LoVo (cell line): ENCODE data around the gene ZNF280C.
"Not testable (repeated sequence)": the region's sequence is repeated elsewhere in the genome, so short reads cannot be mapped to it uniquely, and the experiment has no call there.

ENCODE experiments used
- DNase-seq: peaks from one replicate; pipeline ENCODE4 v3.0.0-alpha.2; 2016; ENCODE audit warnings: low spot score

Gene ZNF280C, protein sequence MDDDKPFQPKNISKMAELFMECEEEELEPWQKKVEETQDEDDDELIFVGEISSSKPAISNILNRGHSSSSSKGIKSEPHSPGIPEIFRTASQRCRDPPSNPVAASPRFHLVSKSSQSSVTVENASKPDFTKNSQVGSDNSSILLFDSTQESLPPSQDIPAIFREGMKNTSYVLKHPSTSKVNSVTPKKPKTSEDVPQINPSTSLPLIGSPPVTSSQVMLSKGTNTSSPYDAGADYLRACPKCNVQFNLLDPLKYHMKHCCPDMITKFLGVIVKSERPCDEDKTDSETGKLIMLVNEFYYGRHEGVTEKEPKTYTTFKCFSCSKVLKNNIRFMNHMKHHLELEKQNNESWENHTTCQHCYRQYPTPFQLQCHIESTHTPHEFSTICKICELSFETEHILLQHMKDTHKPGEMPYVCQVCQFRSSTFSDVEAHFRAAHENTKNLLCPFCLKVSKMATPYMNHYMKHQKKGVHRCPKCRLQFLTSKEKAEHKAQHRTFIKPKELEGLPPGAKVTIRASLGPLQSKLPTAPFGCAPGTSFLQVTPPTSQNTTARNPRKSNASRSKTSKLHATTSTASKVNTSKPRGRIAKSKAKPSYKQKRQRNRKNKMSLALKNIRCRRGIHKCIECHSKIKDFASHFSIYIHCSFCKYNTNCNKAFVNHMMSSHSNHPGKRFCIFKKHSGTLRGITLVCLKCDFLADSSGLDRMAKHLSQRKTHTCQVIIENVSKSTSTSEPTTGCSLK

DNA sequence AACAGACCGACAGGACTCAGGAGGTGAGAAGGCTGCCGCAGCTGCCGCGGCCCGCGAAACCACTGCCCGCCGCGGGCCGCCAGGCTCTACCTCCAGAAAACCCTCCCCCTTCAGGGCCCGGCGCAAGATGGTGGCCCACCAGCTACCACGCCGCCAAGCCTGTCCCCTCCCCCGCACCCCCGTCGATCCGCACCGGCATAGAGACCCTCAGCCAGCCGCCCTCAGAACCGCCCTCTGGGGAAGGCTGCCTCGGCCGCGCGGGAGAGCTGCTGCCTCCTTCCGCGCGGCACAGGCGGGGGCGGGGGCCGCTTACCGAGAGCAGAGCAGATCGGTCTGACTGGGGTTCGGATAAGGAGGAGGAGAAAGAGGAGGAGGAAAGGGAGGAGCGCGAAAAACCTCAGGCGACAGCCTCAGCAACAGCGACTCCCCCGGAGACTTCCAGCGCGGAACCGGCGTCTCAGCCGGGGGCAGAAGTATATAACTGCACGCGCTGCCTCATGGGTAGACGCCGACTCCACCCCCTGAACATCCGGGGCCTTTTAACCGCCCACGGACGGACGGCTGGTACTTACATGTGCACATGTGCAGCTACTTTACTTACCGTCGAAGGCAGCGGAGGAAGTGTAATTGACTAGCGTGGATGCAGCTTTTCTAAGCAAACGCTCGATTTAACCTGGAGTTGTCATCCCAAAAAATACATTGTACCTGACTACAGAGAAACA lies at the start of gene ZNF280C:
Gene ZNF280C (minus strand): TSS at position 451 of the 722 bp plus-strand sequence. CDS start 8,450 bp downstream, outside the sequence.
- DNase-seq = peak; percentile 82

DNA sequence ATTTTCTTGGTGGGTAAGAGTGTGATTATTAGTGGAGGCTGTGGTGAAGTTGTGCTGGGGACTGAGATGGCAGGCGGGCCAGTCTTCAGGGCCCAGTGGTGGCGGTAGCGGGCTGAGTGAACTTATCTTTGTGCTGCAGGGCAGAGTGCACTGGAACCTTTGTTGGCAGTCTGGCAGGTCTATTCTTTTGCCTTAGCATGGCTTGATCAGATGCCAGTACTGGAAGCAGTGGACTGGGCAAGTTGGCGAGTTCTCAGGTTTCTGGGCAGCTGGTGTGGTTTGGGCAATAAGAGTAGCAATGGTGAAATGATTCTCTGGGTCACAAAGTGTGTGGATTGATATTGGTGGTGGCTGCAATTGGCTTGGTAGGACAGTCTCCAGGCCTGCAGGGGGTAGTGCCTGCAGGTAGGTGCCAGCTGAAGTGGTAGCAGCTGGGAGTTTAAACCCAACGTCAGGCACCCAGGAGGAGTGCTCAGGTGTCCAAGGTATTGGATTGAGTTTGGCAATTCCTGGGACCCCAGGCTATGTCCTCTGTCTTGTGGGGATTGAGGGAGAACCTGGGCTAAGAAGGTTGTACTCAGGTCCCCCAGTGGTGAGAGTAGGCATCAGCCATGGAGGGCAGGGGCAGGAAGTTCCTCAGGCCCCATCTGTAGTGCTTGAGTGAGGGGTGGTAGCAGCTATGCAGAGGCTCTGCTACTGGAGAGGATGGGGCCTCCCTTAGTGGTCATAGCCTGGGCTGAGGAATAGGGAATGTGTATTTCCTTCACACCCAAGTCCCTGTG lies 36.1 kb upstream of the ZNF280C start:
- no peak for DNase-seq

DNA sequence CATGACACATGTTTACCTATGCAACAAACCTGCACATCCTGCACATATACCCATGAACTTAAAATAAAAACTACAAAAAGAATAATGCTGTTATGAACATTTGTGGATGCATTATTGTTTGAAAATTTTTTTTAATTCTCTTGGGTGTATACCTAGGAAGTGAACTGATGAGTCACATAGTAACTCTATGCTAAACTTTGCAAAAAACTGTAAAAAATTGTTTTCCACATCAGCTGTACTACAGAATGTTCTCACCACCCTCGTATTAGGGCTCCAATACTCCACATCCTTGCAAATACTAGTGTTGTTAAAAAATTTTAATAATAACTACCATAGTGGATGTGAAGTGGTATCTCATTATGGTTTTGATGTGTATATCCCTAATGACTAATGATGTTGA lies 33.3 kb upstream of the ZNF280C start:
- no peak for DNase-seq

DNA sequence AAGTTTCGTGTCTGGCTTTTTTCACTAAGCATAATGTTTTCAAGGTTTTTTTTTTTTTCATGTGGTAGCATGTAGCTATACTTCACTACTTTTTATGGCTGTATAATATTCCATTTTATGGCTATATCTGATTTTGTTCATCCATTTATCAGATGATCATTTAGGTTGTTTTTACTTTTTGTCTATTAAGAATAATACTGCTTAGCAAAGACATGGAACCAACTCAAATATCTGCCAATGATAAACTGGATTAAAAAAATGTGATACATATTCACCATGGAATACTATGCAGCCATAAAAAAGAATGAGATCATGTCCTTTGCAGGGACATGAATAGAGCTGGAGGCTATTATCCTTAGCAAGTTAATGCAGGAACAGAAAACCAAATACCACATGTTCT lies 32.7 kb upstream of the ZNF280C start:
- DNase-seq = no peak

DNA sequence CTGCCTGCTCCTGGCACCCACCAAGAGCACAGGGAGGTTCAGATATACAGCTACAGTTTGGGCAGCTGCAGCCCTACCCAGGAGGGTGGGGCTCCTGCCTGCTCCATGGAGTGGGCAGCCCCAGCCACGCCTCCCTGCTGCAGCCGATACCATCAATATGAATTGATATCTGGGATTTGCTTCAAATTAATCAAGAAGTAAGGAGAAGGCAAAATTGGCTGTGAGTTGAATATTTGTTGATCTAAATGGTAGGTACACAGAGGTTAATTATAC lies 31.2 kb upstream of the ZNF280C start:
- DNase-seq = no peak

DNA sequence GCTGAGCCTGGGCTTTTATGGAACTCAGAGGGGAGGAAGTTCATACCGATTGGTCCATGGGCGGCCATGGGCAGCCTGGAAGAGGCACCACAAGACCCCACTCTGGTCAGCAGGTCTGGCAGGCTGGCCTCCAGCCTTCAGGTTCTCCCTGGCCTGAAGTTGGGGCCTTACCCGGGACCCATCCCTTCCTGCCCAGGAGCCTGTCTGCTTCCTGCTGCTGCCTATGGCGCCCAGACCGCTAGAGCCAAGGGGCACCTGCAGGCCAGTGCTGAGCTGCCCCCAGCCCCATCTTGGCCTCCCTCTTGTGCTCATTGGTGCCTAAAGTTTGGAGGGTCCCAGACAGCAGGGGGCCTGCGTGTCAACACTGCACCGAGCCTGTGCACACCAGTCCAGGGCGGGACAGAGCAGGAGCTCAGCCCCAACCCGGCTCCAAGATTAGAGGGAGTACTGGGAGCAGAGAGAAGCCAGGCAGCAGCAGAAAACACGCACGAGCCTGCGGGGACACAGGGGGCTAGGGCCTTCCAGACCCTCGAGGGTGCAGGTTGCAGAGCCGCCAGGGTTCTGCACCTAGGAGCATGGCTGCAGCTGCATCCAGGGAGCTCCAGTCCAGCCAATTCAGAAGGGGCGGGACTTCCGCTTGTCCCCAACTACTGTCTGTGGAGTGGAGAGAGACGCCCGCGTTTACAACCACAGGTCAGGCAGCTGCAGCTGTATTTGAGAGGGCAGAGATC lies 30.7 kb upstream of the ZNF280C start:
- DNase-seq = no peak

DNA sequence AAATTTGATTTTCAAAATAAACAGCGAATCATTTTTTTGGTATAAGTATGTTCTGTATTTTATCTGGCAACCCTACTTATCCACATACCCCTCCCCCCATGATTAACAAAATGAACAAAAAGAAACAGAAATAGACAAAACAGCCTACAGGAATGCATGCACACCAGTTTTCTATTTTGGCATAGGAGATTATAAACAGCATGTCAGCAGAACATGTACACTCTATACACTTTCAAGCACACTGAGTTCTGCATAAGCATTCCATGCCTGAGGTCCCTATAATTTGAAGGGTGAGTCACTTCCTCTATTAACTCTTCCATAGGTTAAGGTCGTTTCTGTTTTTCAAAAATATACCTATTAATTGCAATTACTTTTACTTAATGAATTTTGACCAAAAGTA lies 28.0 kb upstream of the ZNF280C start:
- DNase-seq = no peak

DNA sequence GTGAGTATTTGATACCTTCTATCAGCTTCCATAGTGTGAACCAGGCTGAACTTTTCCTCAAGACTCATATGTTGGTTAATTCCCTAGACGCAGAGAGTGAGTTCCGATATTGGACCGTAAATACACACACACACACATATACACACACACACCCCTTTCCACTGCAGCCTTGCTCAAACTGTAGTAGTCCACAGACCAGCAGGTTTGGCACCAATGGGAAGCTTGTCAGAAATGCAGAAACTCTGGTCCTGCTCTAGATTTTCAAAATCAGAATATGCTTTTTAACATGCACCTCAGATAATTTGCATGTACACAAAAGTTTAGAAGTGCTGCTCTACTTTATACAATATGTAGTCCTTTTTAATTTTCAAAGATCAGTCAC lies 27.6 kb upstream of the ZNF280C start:
- no peak for DNase-seq

DNA sequence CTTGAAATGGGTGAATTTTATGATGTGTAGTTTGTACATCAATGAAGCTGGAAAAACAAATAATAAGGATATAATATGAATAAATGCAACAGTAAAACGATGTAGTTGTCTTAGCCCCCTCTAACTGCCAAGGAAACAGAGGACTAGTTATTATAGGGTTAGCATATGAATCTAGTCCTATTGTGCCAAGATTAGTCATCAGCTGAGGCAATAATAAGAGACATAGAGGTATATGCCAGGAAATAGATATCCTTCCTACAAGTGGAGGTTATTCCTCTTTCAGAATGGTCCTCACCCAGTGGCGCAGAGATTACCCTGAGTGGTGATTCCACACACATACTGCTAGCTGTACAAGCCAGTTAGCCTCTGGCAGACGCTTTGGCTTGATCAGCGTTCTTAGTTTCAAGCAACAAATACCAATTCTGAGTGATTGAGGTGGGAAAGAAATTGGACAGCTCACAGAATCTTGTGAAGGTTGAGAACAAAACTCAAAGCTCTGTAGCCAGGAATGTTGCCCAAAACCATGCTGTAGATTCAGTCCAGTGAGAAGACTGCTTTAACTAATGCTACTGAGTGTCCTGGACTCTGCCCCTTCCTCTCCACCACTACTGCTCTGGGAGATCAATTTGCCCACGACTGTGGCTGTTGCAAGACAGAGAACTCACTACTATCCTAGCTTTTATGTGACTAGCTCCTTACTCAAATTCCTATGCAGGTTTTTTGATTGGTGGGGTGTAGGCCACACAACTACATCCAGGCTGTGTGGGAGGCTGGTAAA lies 27.0 kb upstream of the ZNF280C start:
- DNase-seq = no peak

DNA sequence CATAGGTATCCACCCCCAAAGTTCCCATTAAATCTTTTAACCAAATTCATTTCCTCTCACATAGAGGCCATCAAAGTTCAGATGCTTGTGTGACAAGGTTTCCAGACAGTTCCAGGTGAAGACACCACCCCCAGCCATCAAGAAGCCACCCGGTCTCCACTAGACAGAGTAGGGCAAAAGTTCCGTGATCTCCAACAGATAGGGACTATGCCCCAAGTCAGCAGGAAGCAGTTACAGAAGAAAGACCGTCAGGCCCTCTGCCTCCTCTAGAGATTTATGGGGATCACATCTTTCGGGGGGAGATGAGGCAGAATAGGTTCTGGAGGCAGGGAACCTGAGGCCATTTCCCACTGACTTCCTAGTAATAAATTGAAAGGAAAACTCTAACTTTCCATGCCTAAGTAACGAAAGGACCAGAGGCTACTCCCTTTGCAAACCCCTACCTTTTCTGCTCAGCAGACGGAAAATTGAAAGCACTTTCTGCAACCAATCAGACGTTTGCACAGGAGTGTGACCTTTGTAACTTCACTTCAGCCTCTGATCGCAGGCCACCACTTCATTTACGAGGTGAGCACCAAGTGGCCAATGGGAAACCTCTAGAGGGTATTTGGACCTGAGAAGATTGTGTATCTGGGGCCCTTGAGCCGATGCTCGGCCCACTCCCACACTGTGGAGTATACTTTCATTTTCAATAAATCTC lies 18.5 kb upstream of the ZNF280C start:
- no peak for DNase-seq

DNA sequence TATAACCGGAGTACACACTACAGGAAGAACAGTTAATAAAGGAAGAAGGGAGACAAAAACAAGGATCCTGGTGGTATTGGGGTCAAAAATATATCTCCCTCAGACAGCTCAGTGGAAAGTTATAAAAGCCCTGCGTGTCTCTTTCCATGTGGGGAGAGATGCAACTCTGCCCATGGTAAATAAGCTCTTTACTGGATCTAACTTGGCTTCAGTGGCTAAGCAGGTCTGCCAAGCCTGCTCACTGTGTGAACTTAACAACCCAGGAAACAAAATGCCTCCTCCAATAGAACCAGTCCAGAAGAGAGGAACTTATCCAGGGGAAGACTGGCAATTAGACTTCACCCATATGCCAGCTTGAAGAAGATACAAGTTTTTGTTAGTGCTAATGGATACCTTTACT lies 17.0 kb upstream of the ZNF280C start:
- DNase-seq = no peak

DNA sequence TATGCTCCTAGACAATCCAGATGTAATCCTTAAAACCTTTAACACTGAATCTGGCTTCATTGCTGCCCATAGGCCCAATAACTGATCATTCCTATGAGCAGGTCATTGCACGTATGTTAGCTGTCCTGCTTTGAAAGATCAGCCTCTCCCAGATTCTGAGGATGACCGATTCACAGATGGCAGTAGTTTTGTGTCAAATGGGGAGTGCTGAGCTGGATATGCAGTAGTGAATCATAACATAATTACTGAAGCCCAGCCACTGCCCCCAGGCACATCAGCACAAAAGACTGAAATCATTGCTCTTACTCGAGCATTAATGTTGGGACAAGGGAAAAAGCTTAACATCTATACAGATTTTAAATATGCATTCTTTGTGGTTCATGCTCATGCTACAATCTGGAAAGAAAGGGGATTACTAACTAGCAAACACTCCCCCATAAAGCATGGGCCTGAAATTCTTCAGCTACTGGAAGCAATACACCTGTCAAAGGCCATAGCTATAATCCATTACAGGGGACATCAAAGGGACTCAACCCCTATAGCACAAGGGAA lies 16.4 kb upstream of the ZNF280C start:
- DNase-seq = no peak

DNA sequence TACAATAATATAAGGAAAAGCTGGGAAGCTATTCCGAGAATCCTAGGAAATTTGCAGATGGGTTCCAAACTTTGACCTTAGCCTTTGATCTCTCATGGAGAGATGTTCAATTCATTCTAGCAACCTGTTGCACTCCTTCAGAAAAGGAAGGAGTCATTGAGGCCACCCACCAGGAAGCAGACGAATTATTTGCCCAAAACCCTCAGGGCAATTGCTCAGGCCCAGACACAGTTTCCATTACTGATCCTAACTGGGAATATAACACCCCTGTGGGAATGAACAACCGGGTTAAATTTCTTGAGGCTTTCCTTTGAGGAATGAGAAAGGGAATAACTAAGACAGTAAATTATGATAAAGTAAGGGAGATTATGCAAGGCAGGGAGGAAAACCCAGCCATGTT lies 13.5 kb upstream of the ZNF280C start:
- DNase-seq = no peak

DNA sequence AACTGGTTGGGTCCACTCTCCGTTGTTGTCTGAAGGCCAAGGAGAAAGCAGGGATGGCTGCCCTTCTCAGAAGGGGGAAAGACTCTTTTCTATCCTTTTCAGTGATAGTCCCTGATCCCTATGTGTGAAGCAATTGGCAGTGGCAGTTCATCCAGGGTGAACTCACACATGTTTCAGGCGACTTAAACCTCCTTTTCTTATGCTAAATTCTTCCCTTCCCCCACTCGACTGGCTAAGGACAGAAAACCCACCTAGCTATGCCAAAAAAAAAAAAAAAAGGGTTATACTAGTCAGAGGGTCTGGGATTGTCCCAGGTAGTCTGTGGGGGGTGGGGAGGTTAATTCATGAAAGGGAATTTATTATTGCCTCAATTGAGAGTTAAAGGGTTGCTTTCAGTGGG lies 12.2 kb upstream of the ZNF280C start:
- no peak for DNase-seq

DNA sequence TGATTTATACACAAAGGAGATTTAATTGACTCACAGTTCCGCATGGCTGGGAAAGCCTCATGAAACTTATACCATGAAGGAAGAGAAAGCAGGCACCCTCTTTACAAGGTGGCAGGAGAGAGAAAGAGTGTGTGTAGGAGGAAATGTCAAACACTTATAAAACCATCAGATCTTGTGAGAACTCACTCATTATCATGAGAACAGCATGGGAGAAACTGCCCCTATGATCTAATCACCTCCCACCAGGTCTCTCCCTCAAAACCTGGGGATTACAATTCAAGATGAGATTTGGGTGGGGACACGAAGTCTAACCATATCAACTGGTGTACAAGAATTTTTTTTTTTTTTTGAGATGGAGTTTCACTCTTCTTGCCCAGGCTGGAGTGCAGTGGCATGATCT lies 3.6 kb upstream of the ZNF280C start:
- not testable (repeated sequence) for DNase-seq

DNA sequence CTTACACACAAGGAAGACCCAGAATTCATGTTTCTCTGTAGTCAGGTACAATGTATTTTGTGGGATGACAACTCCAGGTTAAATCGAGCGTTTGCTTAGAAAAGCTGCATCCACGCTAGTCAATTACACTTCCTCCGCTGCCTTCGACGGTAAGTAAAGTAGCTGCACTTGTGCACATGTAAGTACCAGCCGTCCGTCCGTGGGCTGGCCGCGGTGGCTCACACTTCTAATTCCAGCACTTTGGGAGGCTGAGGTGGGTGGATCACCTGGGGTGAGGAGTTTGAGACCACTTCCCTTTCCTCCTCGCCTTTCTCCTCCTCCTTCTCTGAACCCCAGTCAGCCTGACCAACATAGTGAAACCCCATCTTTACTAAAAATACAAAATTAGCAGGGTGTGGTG lies 692 bp upstream of the ZNF280C start:
- DNase-seq = not testable (repeated sequence)

DNA sequence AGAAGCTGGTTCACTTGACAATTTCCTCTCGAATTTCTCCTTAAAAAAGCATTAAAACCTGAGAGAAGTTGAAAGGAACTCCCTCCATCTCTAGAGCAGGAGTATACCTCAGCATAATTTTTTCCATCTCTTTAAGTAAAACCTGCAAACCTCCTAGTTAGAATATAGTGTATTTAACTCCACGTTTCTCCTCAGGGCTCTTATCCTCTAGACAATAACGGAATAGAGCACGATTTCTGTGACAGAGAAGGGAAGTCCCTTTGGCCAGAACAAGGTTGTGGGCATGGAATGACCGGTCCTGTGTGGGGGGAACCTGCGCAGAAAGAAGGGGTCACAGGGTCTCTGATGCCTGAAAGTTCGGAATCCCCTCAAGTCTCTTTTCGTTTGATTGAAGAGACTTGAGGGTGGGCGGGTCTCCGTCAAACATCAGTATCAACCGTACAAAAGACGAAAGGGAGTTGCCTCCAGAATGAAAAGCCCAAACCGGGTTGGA lies 697 bp downstream of the ZNF280C start:
- no peak for DNase-seq

DNA sequence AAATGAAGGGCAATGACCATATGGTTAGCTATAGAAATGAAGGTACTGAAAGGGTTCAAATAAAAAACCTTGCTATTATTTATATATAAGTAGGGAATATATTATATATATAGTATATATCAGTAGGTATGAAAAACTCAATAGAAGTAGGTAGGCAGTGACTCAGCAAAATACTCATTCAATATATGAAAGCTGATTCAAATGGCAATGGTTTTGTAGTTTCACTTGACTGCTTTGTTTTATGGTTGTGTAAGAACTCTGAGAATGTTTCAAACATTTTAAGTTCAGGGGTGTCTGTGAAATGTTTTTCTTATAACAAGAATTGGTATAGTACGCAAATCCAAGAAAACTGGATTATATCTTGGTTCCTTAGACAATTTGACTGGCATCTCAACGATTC lies 4.1 kb downstream of the ZNF280C start:
- no peak for DNase-seq

DNA sequence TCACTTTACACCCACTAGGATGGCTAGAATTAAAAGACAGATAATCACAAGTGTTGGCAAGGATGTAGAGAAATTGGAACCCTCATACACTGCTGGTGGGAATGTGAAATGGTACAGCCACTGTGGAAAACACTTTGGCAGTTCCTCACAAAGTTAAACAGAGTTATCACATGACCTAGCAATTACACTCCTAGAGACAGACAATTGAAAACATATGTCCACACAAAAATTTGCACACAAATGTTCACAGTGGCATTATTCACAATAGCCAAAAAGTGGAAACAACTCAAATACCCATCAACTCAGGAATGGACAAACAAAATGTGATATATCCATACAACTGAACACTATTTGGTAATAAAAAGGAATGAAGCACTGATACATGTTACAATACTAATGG lies 5.7 kb downstream of the ZNF280C start:
- no peak for DNase-seq

DNA sequence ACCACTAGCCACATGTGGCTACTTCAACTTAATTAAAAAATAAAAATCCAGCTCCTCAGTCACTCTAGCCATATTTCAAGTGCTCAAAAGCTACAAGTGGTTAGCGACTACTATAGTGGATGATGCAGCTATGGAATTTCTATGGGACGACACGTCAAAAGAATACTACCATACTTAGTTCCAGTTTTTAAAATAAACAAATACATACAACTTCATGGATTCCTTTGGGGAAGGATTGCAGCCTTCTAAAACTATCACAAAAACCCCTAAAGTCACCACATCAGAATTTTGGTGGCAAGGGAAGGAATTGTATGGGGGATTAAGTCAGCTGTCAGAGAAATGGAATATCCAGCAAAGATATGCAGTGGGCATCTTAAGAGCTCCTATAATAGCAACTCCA lies 6.5 kb downstream of the ZNF280C start:
- DNase-seq = no peak
